ENCODE results near the gene WDR72.

DNA sequence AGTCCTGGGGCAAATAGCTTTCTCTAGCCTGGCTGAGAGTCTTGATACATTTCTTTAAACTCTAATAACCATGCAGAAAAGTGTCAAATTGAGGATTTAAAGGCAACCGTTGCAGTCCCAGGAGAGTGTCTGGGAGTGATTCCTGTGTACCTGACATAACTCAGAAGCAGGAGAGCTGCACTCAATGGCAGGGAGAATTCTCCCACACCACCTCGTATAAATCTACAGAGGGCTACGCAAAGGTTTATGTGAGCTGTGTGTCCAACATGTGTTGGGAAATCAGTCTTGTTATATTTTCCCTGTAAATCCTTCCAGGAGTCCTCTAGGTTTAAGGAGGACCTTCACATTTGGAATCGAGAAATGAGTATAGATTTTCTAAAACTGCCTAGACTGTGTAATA lies 192.6 kb downstream of the WDR72 start:
- TF ChIP-seq, protein P1, sequence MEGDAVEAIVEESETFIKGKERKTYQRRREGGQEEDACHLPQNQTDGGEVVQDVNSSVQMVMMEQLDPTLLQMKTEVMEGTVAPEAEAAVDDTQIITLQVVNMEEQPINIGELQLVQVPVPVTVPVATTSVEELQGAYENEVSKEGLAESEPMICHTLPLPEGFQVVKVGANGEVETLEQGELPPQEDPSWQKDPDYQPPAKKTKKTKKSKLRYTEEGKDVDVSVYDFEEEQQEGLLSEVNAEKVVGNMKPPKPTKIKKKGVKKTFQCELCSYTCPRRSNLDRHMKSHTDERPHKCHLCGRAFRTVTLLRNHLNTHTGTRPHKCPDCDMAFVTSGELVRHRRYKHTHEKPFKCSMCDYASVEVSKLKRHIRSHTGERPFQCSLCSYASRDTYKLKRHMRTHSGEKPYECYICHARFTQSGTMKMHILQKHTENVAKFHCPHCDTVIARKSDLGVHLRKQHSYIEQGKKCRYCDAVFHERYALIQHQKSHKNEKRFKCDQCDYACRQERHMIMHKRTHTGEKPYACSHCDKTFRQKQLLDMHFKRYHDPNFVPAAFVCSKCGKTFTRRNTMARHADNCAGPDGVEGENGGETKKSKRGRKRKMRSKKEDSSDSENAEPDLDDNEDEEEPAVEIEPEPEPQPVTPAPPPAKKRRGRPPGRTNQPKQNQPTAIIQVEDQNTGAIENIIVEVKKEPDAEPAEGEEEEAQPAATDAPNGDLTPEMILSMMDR (conservative IDR thresholded peaks at IDR 0.05; ENCODE audit: low read length), result no peak
- no peak for TF ChIP-seq EZH2phosphoT487 (IDR thresholded peaks at IDR 0.05; ENCODE audit: borderline replicate concordance, low read depth, low read length)
